Astrocyte of the cerebellum (primary cell): ENCODE data around the gene CAMTA1.

Source experiments
- DNase-seq: peaks from one replicate; pipeline ENCODE4 v3.0.0-alpha.2; 2011; ENCODE audit warnings: low read depth
- H3K4me3 ChIP-seq: 2 replicates; pipeline ENCODE4 v1.5.1; 2011; ENCODE audit warnings: mild to moderate bottlenecking, low read depth, low read length, moderate library complexity
- in situ Hi-C: cut with HindIII; loops from 2 replicates; pipeline ENCODE4 v1.10.0; 2017; ENCODE audit warnings: low sequenced_read_pairs
- TF ChIP-seq, protein P1 (sequence below): IDR thresholded peaks from 2 replicates; pipeline ENCODE4 v1.5.1; 2012; ENCODE audit warnings: low read length, low read depth, moderate library complexity, mild to moderate bottlenecking; ENCODE audit errors: missing control alignments

CAMTA1 gene

DNA sequence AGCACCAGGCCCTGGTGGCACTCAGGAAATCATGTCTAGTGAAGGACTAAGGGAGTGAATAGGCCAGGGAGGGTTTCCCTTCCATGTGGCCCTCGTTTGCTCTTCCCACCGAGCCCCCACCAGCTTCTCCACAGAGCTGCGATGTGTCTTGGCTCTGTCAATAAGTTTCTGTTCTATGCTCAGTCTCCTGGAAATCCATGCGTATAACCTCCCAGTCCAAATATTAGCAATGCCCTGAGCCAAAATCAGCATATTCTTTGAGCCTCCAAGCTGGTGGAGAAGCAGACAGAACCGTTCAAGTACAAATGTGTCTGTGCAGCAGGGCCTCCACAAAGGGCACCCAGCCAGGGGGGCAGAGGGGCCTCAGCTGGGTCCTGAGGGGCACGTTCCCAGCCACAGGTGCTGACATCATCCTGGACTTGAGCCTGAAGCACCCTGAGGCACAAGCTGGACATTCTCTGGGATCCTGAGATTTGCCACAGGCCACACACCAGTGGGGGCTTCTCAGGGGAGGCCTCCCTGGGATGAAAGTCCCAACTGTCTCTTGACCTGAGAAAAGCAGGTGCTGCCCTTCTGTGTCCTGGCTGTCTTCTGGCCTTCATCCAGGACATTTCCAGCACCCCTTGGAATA is 635.3 kb downstream of the CAMTA1 start:
- in situ Hi-C loops, result no loop called here

DNA sequence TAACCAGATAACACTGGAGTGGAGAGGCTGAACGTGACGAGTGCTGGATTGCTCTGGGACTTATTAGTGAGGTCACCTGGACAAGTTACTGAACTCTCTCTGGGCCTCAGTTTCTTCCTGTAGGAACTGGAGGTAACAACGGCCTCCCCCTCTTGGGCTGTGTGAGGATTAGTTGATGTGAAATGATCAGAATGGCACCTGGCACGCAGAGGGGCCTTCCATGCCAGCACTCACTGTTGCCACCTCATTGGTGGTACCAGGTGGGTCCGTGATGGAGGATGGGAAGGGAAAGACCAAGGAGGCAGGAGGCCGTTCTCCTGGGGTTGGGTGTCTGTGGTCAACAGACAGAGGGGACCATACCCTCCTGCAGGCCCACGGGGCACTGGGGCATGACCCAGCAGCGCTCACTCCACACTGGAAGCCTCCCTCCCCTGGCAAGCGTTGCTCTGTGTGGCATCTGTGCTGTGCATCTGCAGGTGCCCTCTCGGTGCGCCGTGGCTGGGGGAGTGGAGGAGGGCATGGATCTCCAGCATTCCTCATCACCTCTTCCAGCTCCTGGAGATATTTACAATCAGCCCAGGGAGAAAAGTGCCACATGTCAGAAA is 636.3 kb downstream of the CAMTA1 start:
- no peak overlapping the region for H3K4me3 ChIP-seq
- no peak for DNase-seq
- TF ChIP-seq, protein P1, sequence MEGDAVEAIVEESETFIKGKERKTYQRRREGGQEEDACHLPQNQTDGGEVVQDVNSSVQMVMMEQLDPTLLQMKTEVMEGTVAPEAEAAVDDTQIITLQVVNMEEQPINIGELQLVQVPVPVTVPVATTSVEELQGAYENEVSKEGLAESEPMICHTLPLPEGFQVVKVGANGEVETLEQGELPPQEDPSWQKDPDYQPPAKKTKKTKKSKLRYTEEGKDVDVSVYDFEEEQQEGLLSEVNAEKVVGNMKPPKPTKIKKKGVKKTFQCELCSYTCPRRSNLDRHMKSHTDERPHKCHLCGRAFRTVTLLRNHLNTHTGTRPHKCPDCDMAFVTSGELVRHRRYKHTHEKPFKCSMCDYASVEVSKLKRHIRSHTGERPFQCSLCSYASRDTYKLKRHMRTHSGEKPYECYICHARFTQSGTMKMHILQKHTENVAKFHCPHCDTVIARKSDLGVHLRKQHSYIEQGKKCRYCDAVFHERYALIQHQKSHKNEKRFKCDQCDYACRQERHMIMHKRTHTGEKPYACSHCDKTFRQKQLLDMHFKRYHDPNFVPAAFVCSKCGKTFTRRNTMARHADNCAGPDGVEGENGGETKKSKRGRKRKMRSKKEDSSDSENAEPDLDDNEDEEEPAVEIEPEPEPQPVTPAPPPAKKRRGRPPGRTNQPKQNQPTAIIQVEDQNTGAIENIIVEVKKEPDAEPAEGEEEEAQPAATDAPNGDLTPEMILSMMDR, result no peak
- in situ Hi-C loops, result no loop called here

More for the DNA sequence above, 635.3 kb downstream of the CAMTA1 start:
- DNase-seq, result no peak
- no peak overlapping the region for H3K4me3 ChIP-seq
- TF ChIP-seq, protein P1, result no peak

DNA sequence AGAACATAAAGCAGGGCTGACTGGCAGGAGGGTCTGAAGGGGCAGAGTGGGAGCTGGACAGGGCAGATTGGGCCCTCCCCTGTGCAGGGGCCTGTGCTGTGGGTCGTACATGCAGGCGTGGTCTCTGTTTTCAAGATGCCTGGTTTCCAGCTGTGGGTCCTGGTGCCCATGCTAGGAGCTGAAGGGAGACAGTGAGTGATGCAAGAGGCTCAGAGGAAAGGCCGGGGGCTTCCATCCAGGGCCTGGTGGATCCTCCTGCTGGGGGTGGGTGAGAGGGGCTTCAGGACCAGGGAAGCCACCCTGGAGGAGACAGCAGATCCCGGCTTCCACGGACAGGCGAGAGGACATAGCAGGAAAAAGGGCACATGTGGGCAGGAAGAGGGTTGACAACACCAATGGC is 636.8 kb downstream of the CAMTA1 start:
- no peak for DNase-seq
- H3K4me3 ChIP-seq, result no peak overlapping the region
- in situ Hi-C loops, result no loop called here
- TF ChIP-seq, protein P1, result no peak

DNA sequence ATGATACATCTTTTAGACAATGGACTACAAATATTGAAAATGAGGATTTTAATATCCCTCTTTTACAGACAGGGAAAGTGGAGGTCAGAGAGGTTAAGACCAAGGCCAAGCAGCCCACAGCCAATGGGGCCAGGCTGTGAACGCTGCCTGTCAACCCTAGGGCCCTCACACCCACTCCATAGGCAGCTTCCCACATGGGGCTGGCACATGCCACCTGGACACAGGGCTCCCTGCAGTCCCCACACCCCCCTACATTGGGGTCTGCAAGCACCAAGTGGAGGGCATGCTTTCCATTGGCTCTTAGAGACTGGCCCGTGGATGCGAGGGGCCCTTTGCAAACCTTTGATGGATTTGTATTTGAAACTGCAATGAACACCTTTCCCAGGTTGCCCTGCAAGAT is 637.3 kb downstream of the CAMTA1 start:
- DNase-seq, result no peak
- H3K4me3 ChIP-seq, result no peak overlapping the region
- TF ChIP-seq, protein P1, result no peak
- in situ Hi-C loops, result no loop called here

DNA sequence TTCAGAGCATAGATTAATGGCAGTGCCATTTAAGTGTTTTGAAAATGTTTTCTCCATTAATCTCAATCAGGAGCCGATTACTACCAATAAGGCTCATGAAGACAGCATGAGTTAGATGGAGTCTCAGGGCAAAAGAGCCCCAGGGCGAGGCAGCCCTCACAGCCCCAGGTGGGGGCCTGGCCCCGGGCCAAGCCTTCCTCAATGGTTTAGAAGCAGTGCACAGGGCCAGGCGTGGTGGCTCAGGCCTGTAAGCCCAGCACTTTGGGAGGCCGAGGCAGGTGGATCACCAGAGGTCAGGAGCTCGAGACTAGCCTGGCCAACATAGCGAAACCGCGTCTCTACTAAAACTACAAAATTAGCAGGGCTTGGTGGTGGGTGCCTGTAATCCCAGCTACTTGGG is 637.7 kb downstream of the CAMTA1 start:
- no peak for DNase-seq
- H3K4me3 ChIP-seq, result no peak overlapping the region
- in situ Hi-C loops, result no loop called here
- TF ChIP-seq, protein P1, result no peak

DNA sequence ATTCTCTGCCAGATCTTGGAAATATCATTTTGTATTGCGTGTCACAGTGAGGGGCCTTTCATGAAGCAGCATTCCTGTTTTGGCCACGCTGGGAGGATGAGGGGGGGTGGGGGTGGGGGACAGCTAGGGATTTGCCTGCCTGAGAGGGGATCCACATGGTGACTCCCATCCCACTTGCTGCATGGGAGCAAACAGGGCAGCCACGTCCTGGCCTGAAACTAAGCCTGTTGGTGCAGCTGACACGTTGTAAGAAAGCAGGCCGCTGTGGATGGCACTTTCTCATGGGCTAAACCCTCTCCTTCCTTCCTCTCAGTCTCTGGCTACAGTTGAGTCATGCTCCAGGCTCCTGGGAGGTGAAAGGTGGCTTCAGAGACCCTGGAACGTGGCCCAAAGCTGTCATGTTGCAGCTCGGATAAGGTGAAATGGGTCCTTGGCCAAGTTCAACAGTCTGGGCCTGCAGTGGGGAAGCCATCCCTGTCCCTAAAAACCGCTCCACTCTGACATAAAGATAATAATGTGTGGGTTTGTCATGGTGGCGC is 639.2 kb downstream of the CAMTA1 start:
- TF ChIP-seq, protein P1, result no peak
- no peak for DNase-seq
- in situ Hi-C loops, result no loop called here
- H3K4me3 ChIP-seq, result no peak overlapping the region
